GM11168 (cell line): ENCODE measurements around the gene NRP1.

ENCODE experiments used
- in situ Hi-C: fragments of 300-500 bp; cut with MboI; formaldehyde crosslinking; loops from one replicate; pipeline ENCODE4 v1.12.0; 2022; ENCODE audit warnings: low sequenced_read_pairs; ENCODE audit not compliant: unreplicated experiment

Gene NRP1

DNA sequence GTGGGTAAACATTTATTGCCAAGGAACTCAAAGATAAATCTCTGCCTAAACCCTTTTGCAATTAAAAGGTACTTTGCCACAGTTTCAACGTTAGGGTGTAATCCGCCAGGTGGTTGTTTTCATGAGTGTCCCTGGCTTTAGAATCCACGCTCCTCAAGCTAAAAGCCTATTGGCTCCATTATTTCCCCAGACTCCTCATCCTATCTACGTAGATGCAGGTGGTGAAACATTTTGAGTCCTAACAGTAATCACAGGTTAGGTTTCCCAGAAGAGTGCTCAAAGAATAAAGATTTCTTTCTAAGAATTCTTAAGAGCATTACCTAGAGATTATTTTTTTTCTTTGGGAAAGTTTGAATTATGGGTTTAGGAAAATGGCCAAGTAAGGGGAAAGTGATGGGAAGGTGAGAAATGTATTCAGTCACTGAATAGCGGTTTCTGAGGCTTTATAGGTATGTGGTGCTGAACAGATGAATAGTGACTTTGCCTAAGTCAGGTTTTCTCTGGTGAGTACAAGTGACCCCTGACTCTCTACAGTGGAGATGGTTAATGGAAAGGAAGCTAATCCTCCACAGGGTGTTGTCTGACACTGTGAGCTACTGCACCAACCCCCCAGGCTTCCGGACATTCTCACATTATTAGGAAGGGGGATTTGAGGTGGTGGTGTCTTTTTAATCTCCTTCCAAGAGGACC, 60.2 kb downstream of the NRP1 start:
- in situ Hi-C loops = no loop called here

GRCh38 chr10:33273295-33274002, 61.0 kb downstream of the NRP1 start:
- in situ Hi-C loops = no loop called here

GRCh38 chr10:33272635-33273034, 61.8 kb downstream of the NRP1 start:
- in situ Hi-C loops = no loop called here

GRCh38 chr10:33271969-33272583, 62.4 kb downstream of the NRP1 start:
- in situ Hi-C loops = no loop called here

DNA sequence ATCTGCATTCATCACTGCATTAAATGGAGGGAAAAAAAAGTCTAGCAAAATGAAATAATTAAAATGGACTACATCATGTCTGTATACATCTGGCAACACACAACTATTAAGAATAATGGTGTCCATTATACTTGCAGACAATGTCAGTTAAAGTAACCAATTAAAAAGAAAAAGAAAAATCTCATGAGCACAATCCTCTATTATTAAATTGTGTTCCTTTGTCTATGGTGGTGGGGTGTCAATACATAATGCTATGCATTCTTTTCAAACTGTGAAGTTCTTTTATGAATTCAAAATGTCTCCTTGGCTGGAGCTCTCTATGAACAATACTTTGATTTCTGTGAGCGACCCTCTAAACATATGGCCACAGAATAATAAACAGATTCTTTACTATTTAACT, 63.5 kb downstream of the NRP1 start:
- in situ Hi-C loops = no loop called here

- in situ Hi-C loops = no loop called here
Observed at GRCh38 chr10:33267708-33268107, 66.8 kb downstream of the NRP1 start.

- in situ Hi-C loops = no loop called here
Observed at GRCh38 chr10:33265621-33266020, 68.8 kb downstream of the NRP1 start.

- in situ Hi-C loops = no loop called here
Observed at GRCh38 chr10:33263453-33263852, 71.0 kb downstream of the NRP1 start.

- in situ Hi-C loops = no loop called here
Observed at GRCh38 chr10:33262871-33263270, 71.6 kb downstream of the NRP1 start.

DNA sequence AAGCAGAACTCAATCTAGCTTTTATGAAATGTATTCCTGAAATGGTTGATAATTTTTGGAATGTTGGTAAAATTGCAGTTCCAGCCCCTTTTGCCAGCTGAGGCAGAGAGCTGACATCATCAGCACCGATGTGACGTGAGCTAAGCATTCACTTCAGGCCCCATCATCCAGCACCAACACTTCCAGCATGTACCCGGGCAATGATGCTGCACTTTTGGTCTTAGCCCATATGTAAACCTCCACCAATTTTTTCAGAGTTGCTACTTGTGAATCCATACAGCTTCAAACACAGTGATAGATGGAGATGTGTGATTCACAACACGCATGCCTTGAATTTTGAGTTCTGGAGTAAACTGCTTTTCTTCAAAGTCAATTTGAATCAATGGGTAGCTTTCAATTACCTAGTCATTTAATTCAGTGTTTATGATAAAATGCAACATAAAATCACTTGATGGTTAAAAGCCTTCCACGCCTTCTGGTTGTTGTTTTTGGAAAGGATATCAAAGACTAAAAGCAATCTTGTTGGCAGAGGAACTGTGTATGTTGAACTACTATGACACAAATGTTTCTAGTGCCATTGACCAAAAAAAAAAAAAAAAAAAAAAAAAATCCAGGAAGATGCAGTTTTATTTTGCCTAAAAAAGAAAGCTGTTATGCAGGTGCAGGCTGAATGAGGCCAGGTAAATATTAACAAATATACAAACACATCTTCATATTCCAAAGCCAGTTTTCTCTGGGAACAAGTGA, 73.9 kb downstream of the NRP1 start:
- in situ Hi-C loops = no loop called here

DNA sequence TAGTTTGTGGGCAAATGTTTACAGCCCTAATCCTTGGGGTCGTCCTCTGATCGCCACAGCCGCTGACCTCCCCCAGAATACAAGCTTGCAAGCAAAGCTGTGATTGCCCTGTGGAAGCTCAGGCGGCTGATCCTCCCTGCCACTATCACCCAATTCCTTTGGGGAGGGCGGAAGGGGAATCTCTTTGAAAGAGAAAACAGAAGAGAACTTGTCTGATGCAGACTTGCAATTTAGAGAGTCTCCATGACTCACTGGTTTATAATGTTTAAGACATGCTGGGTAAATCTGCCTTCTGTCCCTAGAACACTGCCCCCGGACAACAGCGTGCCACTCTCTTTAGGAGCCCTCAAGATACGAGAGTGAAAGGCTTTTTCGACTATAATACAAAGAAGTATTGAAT, 75.5 kb downstream of the NRP1 start:
- in situ Hi-C loops = no loop called here

- in situ Hi-C loops = no loop called here
Observed at GRCh38 chr10:33257439-33258080, 76.9 kb downstream of the NRP1 start.

DNA sequence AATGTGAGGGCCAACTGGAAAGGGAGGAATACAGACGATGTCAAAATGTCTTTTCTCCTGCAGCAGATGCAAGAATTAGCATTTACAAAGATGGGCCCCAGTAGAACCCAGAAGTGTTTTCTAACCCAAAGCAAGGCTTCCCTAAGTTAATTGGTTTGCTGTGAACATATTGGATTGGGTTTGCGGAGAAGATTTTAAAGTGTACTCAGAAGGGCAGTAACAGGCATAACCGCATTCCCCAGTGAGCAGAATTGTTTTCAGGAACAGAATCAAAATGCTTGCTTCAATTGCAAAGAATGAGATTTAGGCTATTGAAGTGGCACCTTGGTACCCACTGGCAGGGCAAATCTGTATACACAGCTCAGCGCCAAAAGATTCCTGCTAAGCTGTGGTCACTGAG, 78.0 kb downstream of the NRP1 start:
- in situ Hi-C loops = no loop called here

DNA sequence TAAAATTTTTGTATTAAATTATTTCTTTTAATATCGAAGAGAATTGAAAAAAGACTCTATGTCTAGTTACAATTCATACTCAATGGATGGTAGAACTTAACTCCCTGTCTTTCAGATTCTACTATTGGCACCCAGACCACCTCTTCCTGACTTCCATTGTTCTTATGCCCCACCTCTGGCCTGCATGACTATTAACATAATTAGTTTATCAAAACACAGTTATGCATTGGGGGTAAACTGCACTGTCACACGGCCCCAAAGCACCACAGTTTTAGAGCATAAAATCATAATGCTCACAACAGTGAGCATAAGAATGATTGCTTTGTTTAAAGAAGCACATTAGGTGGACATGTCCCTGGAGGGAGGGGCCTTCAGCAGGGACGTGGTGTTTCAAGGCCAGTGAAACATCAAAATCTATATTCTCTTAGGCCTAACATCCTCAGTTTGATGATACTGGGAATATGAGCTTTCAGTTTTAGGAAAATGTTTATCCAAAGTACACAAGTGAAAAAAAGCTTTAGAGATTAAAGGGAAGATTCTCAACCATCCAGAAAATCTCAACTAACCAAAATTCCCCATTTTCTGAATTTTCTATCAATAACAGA, 79.8 kb downstream of the NRP1 start:
- in situ Hi-C loops = no loop called here

GRCh38 chr10:33253411-33253810, 81.1 kb downstream of the NRP1 start:
- in situ Hi-C loops = no loop called here

GRCh38 chr10:33252794-33253203, 81.7 kb downstream of the NRP1 start:
- in situ Hi-C loops = no loop called here

- in situ Hi-C loops = no loop called here
Observed at GRCh38 chr10:33252324-33252723, 82.1 kb downstream of the NRP1 start.

GRCh38 chr10:33249659-33250345, 84.7 kb downstream of the NRP1 start:
- in situ Hi-C loops = no loop called here

- in situ Hi-C loops = no loop called here
Observed at GRCh38 chr10:33249137-33249536, 85.3 kb downstream of the NRP1 start.
